ENCODE data around the gene ETS2. TPM values are rescaled to one million over a fixed set of nuclear protein-coding genes. Genes with fewer than 3 reads are reported as not detected.
A peak's percentile ranks its signal among the peaks of the same experiment; 100 is the strongest.

Gene ETS2
- total RNA-seq, 1 donor from 2014 or later, result 42.2 TPM

DNA sequence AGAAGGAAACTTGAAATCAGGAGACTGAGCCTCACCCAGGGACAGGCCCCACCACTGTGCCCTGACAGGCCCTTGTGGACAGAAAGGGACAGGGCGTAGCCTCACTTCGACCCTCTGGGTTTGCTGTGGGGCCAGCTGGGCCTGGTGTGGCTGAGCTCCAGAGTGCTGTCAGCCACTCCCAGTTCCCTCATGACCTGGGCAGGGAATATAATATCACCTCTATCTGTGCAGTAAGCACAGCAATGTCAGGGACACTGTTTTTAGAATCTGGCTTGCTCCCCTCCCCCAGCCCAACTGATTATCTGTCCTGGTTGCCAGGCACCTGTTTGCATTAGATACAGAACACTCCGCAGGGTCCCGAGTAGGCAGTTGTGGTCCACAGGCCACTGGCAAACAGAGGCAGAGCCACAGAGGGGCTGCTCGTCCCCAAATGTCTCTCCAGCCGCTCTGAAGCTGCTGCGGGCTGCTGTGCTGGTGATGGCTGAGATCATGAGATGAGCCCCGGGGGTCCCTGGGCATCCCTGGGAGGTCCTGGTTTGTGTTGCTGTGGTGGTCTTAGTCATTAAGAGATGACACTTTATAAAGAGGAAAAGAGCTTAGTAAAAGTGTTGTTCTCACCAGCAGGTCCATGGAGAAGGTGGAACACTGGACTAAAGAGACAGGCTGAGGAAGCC is 51.6 kb downstream of the ETS2 start:
- H3K27ac Mint-ChIP-seq, result no peak overlapping the region
- TF ChIP-seq CTCF (conservative IDR thresholded peaks at IDR 0.05), result no peak
- H3K4me3 Mint-ChIP-seq, result no peak overlapping the region
- H3K27me3 Mint-ChIP-seq, result no peaks in the 10 kb centered on the region
- no peaks in the 10 kb centered on the region for H3K9me3 Mint-ChIP-seq
- DNase-seq (ENCODE audit: extremely low spot score, unreplicated experiment), result peak; percentile 63
- H3K4me1 Mint-ChIP-seq (ENCODE audit: unreplicated experiment), result peaks cover 11% of the 10 kb centered on the region
- H3K36me3 Mint-ChIP-seq, result no peaks in the 10 kb centered on the region

GRCh38 chr21:38858026-38858811 is 52.5 kb downstream of the ETS2 start:
- H3K4me1 Mint-ChIP-seq (ENCODE audit: unreplicated experiment), result peaks cover 11% of the 10 kb centered on the region
- no peaks in the 10 kb centered on the region for H3K27me3 Mint-ChIP-seq
- H3K9me3 Mint-ChIP-seq, result no peaks in the 10 kb centered on the region
- H3K27ac Mint-ChIP-seq, result no peak overlapping the region
- TF ChIP-seq CTCF (conservative IDR thresholded peaks at IDR 0.05), result no peak
- no peak overlapping the region for H3K4me3 Mint-ChIP-seq
- DNase-seq (ENCODE audit: extremely low spot score, unreplicated experiment), result peak; percentile 43
- no peaks in the 10 kb centered on the region for H3K36me3 Mint-ChIP-seq

- no peak for DNase-seq (ENCODE audit: extremely low spot score, unreplicated experiment)
- Mint-ChIP-seq H3K27ac (no peak overlapping the region), H3K4me3 (no peak overlapping the region), H3K9me3 (no peaks in the 10 kb centered on the region), H3K36me3 (no peaks in the 10 kb centered on the region), H3K27me3 (no peaks in the 10 kb centered on the region), H3K4me1 (ENCODE audit: unreplicated experiment) (peaks cover 11% of the 10 kb centered on the region)
- no peak for TF ChIP-seq CTCF (conservative IDR thresholded peaks at IDR 0.05)
Measured at GRCh38 chr21:38858812-38859205, 53.1 kb downstream of the ETS2 start.

DNA sequence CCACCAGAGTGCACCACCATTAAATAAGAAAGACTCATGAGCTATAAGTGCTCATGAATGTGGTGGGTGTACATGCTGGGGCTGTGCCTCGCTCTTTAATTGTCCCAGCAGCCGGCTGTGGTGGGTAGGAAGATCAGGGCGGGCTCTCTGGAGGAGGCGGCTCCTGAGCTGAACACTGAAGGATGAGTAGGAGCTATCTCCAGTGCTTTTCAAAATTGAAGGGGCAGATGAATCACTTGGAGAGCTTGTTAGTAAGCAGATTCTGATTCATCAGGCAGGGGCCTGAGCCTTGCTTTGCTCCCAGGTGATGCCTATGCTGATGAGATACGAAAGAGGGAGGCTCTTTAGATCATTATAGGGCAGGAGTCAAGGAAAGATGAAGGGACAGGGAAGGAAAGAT is 54.1 kb downstream of the ETS2 start:
- H3K9me3 Mint-ChIP-seq, result no peaks in the 10 kb centered on the region
- H3K4me1 Mint-ChIP-seq (ENCODE audit: unreplicated experiment), result peaks cover 11% of the 10 kb centered on the region
- no peak overlapping the region for H3K27ac Mint-ChIP-seq
- no peak overlapping the region for H3K4me3 Mint-ChIP-seq
- TF ChIP-seq CTCF (conservative IDR thresholded peaks at IDR 0.05), result no peak
- DNase-seq (ENCODE audit: extremely low spot score, unreplicated experiment), result no peak
- H3K36me3 Mint-ChIP-seq, result no peaks in the 10 kb centered on the region
- H3K27me3 Mint-ChIP-seq, result no peaks in the 10 kb centered on the region

GRCh38 chr21:38861056-38861455 is 55.3 kb downstream of the ETS2 start:
- TF ChIP-seq CTCF (conservative IDR thresholded peaks at IDR 0.05), result no peak
- no peaks in the 10 kb centered on the region for H3K27me3 Mint-ChIP-seq
- peaks cover 11% of the 10 kb centered on the region for H3K4me1 Mint-ChIP-seq (ENCODE audit: unreplicated experiment)
- DNase-seq (ENCODE audit: extremely low spot score, unreplicated experiment), result peak; percentile 55
- no peaks in the 10 kb centered on the region for H3K36me3 Mint-ChIP-seq
- no peaks in the 10 kb centered on the region for H3K9me3 Mint-ChIP-seq
- H3K4me3 Mint-ChIP-seq, result no peak overlapping the region
- no peak overlapping the region for H3K27ac Mint-ChIP-seq

Data from type B pancreatic cell (in vitro differentiated cells).